NCI-H524 treated with DMSO at 0.1 percent for 48 hours (cell line): ENCODE data around the gene IQCK.

Experiments
- DNase-seq: peaks from one replicate; lab custom pipeline; 2025; lab: John Stamatoyannopoulos, UW

IQCK gene

DNA sequence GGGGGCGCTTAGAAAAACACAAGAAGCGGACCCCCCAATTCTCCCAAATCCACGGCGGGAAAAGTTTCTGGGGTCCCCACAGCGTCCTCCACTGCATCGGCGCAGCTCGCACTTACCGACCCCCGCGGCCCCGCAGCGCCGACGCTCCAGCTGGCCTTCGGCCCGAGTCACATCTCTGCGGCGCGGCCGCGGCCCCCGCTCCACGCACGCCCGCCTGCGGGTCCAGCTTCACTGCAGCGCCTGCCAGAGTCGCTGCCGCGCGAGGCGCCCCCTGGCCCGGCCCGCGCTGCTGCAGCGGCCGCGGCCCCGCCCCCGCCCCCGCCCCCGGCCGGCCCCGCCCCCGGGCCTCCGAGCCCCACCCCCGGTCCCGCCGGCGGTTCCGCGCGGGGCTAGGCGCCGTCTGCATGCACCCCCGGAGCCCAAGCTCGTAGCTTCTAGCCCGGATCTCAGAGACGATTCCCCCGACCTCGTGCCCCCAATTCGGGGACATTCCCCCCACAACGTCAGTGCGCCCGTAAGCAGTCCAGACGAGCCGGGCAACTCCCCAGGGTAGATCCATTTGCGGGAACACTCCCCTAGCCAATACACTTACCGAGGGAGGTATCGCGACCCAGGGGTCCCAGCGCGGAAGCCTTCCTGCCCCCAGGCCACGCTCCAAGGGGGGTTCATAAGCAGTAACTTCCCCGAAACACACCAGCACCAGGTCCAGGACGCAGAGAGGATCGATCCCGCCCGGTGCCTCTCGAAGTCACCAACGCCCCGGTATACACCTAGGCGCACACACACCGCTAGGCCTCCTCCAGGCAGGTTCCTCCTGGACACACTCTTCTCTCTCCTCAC is 166.8 kb downstream of the IQCK start, which contains the start of gene GPRC5B:
Gene GPRC5B (minus strand): TSS at position 238 of the 840 bp plus-strand sequence. CDS start 12,003 bp downstream, outside the sequence.
- DNase-seq, result no peak

DNA sequence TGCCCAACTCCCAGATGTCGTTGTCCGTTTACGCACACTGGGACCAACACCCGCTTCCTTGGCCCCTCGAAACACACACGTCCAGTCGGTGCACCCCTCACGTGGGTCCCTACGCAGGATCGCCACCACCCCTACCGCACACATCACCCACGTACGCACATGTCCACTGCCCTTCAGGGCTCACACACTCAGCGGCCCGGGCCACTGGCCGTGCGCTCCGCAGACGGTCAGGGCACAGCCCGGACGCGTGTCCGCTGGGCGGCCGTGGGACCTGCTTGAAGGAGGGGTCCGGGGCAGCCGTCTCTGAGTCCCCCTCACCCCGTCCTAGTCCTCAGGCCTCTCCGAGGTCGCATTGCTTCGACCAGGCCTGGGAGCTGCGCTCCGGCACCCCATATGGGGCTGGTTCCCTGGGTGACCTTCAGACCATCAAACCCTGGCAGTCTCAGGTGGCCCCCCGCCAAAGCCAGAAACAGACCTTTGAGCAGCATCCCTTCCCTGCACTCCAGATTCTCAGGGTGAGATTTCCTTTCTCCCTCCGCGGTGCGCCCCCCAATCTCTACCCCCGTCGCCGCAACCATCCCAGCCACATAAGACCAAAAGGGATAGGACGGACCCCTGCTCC is 167.5 kb downstream of the IQCK start:
- no peak for DNase-seq

DNA sequence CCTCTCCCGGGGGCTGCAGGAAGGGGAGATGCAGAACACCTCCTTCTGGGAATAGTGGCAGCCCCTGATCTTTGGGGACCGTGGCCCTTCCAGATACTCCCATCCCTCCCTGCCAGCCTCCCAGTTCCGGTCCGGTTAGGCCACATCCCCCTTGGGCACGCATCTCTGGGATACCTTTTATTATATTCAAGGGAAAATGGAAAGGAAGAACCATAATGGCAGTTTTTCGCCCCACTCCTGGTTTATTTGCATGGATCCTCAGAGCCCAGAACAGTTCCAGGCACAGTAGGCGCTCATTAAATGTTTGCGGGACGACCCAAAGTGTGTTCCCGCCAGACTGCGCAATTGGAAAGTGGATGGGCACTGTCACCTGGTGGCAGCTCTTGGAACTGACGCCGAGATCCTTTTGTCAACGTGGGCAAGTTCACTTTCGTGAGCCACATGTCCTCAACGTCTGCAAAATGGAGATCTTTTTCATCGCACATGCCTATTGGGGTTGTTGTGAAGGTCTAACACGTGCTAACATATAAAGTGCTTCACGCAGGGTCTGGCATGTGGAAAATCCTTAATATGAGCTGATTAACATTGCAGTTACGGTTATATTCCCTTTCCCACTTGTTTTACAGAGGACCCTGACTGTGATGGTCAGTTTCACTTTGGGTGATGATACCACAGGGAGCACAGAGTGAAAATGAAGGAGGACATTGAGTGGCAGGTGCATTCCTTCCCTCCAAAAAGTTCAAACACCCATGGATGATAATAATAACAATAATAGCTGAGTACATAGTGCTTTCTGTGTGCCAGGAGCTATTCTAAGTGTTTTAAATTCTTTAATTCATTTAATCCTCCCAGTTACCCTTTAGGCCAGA is 168.2 kb downstream of the IQCK start:
- peak; percentile 29 for DNase-seq

DNA sequence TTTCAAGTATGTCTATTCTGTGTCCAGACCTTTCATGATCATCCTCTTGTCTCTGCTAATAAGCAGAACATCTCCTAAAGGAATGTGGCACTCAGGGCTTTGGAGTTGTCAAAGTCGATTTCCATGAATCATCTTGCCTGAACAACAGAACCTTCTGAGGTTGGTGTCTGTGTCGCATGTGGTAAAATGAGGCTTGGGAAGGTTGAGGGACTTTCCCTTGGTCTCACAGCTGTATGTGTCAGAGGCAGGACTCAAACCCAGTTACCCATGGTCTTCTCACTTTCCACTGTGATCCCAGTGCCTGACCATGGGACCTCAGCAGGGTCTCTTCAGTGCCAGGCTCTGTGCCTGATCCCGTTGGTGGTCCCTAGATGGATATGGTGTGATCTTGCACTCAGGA is 170.8 kb downstream of the IQCK start:
- DNase-seq, result no peak

DNA sequence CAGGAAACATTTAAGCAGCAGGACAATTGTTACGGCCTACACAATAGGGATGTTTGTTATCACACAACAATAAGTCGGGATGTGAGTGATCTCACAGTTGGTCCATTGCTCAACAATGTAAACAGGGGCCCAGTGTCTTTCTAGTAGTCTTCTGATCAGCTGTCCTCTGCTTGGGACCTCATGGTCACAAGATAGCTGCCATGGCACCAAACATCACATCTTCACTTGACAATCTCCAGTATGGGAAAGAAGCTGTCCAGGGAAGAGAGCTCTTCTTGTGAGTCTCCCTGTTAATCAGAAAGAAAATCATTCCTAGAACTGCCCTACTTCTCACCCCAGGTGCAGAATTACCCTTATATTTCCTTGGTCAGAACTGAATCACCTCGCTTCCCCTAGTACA is 172.8 kb downstream of the IQCK start:
- DNase-seq, result no peak

DNA sequence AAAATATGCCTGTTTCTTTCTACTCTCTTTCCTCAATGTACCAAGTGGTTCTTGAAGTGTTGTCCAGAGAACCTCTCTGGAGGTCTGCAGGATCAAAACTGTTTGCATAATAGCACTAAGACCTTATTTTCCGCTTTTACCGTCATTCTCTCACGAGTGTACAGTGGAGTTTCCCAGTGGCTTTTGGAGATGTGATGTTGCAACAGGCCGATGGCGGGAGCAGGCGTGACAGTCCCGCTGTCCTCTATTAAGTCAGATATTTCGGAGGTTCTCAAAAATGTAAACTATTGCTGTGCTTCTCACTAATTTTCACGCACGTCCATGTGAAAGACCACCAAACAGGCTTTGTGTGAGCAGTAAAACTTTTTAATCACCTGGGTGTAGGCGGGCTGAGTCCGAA is 174.8 kb downstream of the IQCK start:
- no peak for DNase-seq

DNA sequence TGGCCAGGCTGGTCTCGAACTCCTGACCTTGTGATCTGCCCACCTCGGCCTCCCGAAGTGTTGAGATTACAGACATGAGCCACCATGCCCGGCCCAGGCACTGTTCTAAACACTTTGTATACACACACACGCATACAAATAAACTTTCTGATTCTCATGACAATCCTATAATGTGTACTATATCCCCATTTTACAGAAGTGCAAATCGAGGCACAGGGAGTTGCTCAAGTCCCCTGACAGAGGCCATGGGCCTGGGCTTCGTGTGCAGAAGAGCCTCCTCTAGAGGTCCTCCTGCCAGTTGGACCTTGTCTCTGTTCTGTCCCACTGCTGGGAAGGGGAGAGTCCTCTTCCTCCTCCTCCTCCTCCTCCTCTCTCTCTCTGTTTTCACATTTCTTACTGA is 176.5 kb downstream of the IQCK start:
- DNase-seq, result no peak

DNA sequence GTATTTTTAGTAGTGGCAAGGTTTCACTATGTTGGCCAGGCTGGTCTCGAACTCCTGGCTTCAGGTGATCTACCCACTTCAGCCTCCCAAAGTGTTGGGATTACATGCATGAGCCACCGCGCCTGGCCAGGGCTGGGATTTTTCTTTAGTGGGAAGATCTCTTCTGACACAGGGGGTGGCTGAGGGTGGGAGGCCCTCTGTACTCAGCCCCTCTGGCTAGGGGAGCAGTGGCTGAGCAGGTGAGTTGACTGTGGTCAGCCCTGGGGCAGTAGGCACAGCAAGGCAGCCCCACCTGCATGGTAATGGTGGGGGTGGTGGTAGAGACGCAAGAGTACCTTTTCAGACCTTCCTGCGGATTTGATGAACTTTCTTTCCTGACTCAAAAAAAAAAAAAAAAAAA is 178.9 kb downstream of the IQCK start:
- no peak for DNase-seq

DNA sequence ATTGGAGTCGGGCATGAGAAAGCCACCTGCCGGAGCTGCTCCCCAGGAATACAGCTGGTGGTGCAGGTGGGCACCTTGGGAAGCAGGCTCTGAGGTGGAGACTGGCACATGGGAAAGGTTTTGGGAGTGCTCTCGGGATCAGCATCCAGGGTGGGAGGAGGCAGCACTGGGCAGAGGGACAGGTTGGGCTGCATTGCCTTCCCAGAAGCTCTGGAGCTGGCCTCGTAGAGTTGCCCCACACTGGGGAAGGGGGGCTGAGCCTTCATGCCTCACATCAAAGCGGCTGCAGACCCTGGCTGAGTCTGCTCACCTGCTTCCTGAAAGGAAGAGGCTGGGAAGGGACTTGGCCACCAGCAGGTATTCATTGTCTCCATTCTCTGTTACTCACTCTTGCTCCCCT is 180.1 kb downstream of the IQCK start:
- DNase-seq, result no peak

DNA sequence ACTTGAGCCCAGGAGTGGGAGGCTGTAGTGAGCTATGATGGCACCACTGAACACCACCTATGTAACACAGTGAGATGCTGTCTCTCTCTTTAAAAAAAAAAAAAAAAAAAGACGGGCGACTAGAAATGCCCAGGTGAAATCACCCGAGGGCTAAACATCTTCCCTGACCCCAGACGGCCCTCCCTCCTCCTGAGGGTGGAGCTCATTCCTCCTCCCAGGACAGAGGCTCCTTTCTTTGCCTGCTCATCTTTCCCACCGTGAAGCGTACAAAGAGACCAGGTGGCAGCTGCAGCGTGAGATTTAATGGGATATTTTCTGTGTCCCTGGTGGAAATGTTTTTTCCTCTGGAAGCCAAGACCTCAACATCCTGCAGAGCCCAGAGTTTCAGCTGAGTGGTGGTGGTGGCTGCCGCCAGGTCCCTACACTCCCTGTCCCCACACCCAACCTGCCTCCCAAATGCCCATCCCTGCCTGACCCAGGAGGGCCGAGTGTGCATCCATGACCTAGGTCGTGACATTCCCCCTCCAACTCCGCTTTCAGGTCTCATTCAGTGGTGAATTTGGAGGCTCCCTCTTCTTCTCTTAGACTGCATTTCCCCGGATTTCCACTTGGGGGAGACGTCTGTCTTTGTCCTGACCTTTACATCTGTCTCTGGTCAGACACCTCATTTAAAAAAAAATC is 181.0 kb downstream of the IQCK start:
- DNase-seq, result no peak

DNA sequence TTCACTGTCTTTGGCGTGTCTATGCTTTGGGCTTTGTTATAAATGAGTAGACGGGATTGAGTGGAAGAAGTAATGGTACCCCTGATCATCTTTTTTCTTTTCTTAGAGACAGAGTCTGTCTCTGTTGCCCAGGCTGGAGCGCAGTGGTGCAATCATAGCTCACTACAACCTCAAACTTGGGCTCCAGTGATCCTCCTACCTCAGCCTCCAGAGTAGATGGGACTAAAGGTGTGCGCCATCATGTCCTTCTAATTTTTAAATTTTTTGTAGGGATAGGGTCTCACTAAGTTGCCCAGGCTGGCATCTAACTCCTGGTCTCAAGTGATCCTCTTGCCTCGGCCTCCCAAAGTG is 181.5 kb downstream of the IQCK start:
- DNase-seq, result no peak

DNA sequence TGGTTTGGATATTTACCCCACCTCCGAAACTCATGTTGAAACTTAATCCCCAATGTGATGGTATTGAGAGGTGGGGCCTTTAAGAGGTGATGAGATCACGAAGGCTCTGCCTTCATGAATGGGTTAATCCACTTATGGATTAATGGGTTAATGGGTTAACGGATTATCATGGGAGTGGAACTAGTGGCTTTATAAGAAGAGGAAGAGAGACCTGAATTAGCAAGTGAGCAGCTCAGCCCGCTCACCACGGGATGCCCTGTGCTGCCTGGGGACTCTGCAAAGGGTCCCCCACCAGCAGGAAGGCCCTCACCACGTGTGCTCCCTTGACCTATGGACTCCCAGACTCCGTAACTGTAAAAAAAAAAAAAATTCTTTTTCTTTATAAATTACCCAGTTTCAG is 183.1 kb downstream of the IQCK start:
- peak; percentile 22 for DNase-seq

DNA sequence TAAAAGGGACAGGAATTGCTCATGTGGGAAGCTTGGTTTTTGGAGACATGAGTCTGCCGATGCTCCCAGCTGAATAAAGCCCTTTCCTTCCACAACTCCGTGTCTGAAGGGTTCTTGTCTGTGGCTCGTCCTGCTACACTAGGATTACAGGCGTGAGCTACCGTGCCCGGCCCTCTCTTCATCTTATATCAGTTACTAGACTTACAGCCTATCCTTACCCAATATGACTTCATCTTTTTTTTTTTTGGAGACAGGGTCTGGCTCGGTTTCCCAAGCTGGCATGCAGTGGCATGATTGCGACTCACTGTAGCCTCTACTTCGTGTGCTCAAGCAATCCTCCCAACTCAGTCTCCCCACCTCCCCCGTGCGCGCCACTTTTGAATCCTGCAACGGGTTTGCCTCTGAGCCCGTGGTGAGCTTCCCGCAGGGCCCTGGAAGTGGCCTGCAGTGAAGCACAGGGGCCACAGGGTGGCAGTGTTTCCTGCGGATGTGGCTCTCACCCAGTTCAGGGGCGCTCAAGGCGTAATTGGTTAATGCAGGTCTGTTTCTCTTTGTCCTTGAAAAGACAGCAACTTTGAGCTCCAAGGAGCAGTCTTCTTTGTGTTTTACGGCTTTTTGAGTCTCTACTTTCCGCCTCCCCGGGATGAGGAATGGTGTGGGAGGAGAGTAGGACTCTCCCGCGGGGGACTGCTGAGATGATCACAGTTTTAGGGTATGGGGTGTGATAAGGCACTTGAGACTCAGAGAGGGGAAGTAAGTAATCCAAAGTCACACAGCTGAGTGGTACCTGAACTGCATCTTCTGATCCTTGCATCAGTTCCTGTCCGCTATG is 189.3 kb downstream of the IQCK start:
- no peak for DNase-seq
